IPS-NIHi7 (cell line): ENCODE results near the gene ADGRG3.
A peak's percentile ranks its signal among the peaks of the same experiment; 100 is the strongest.

ENCODE experiments used
- DNase-seq: peaks from one replicate; pipeline ENCODE4 v3.0.0; 2012; ENCODE audit warnings: mixed read lengths; ENCODE audit errors: extremely low spot score

Gene ADGRG3

DNA sequence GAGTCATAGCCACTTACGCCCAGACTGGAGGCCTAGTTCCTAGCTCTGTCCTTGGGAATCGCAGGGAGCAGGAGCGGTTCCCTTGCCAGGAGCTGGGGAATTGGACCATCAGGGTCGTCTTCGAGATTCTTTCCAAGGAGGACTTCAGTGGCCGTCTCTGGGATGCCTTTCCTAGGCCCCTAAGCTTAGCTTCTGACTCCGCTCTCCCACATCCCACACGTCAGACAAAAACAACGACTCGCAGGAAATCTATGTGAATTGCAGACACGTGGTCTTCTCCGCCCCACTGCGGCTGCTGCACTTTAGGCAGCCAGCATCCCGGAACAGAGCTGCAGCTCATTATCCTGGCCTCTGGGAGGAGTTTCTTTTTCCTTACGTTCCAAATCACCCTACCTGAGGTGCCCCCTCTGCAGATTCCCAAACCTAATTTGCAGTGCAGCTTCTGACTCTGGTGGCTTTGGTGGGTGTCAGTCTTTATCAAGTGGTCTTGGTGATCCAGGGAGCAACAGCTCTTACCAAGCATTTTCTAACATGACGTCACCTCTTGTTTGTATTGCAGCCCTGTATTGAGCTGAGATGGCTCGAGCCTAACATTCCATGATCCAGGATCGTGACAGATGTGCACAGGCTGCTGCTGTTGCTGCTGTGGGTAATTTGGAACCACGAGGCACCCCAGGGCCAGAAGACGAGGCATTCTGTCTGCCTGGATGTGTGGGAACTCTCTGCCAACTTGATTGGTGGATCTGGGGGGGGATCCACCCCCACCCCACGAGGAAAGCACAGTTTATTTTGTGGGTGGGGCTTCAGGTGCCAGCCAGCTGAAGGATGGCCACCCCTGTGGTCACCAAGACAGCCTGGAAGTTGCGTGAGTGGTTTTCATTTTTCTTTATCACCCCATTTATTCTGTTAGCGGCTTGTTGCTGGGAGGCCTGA, 68.6 kb downstream of the ADGRG3 start:
- DNase-seq = peak; percentile 63

GRCh38 chr16:57738844-57739243, 70.7 kb downstream of the ADGRG3 start:
- no peak for DNase-seq
